Epithelial cell of esophagus (primary cell): ENCODE data around the gene PLCH2.
"Not testable (repeated sequence)": the region's sequence is repeated elsewhere in the genome, so short reads cannot be mapped to it uniquely, and the experiment has no call there.

Experiments
- DNase-seq: peaks from one replicate; pipeline ENCODE4 v3.0.0; 2010; ENCODE audit warnings: low read depth
- H3K4me3 ChIP-seq: 2 replicates; pipeline ENCODE4 v1.5.1; 2011; ENCODE audit warnings: mild to moderate bottlenecking, low read length, control low read depth
- CTCF ChIP-seq: IDR thresholded peaks from 2 replicates; pipeline ENCODE4 v1.5.1; 2011; ENCODE audit warnings: low read depth, mild to moderate bottlenecking, low read length, control low read depth, inconsistent platforms; ENCODE audit not compliant: insufficient read depth; ENCODE audit errors: missing control alignments

Gene PLCH2

GRCh38 chr1:2452201-2452931 is 23.7 kb upstream of the PLCH2 start:
- DNase-seq: no peak
- H3K4me3 ChIP-seq: no peak overlapping the region
- no peak for TF ChIP-seq CTCF

GRCh38 chr1:2452932-2453315 is 23.2 kb upstream of the PLCH2 start:
- H3K4me3 ChIP-seq: no peak overlapping the region
- TF ChIP-seq CTCF: no peak

GRCh38 chr1:2454227-2454626 is 21.9 kb upstream of the PLCH2 start:
- no peak for DNase-seq
- TF ChIP-seq CTCF: no peak
- H3K4me3 ChIP-seq: no peak overlapping the region

More at GRCh38 chr1:2452932-2453315, 23.2 kb upstream of the PLCH2 start:
- DNase-seq: no peak

GRCh38 chr1:2455757-2456156 is 20.3 kb upstream of the PLCH2 start:
- no peak overlapping the region for H3K4me3 ChIP-seq
- DNase-seq: no peak
- no peak for TF ChIP-seq CTCF

GRCh38 chr1:2457444-2457843 is 18.6 kb upstream of the PLCH2 start:
- no peak for TF ChIP-seq CTCF
- DNase-seq: no peak
- H3K4me3 ChIP-seq: no peak overlapping the region

- no peak for DNase-seq
- no peak for TF ChIP-seq CTCF
- no peak overlapping the region for H3K4me3 ChIP-seq
Observed at GRCh38 chr1:2458687-2459086, 17.4 kb upstream of the PLCH2 start.

- not testable (repeated sequence) for H3K4me3 ChIP-seq, DNase-seq
Observed at GRCh38 chr1:2459102-2459753, 16.9 kb upstream of the PLCH2 start.
